ENCODE data around the gene NETO1.

The NETO1 gene

DNA sequence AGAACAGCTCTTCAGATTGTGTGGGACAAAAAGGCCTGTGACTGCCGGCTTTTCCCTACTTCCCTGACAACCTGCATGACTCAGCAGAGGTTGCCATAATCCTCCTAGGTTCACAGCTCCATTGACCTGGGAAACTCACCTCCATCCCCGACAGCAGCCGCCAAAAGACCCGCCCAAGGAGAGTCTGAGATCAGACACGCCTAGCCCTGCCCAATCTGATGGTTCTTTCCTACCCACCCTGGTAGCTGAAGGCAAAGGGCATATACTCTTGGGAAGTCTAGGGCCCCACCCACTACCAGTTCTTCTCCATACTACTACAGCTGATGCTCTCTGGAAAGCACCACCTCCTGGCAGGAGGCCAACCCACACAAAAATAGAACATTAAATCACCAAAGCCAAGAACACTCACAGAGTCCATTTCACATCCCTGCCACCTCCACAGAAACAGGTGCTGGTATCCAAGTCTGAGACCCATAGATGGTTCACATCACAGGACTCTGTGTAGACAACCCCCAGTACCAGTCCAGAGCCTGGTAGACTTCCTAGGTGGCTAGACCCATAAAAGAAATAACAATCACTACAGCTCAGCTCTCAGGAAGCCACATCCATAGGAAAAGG, 140.6 kb downstream of the NETO1 start:
- no peaks in the 10 kb centered on the region for H3K4me1 ChIP-seq (ENCODE audit: control insufficient read depth in 1 of 2, insufficient read depth in 1 of 2, low read depth in 1 of 2, low read length in 1 of 2)
- H3K36me3 ChIP-seq, result no peaks in the 10 kb centered on the region
- no peaks in the 10 kb centered on the region for H3K27me3 ChIP-seq
- no peak overlapping the region for H3K4me3 ChIP-seq (ENCODE audit: low read depth in 1 of 2, low read length in 1 of 2)
- no peaks in the 10 kb centered on the region for H3K9me3 ChIP-seq
- TF ChIP-seq CTCF (IDR thresholded peaks at IDR 0.05), result no peak
- H3K27ac ChIP-seq, result no peak overlapping the region

DNA sequence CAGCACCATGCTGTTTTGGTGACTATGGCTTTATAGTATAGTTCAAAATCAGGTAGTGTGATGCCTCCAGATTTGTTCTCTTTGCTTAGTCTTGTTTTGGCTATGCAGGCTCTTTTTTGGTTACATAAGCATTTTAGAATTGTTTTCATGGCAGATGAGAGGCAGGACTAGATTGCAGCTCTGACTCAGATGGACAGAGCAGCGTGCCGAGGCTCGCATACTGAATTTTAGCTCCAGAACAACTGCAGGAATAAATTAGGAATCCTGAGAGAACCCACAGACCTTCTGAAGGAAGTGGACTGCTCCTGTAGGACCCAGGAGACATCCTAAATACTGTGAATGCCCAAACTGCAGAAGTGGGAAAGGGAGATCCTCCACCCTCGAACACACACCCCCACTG, 141.6 kb downstream of the NETO1 start:
- no peak overlapping the region for H3K27ac ChIP-seq
- no peaks in the 10 kb centered on the region for H3K27me3 ChIP-seq

DNA sequence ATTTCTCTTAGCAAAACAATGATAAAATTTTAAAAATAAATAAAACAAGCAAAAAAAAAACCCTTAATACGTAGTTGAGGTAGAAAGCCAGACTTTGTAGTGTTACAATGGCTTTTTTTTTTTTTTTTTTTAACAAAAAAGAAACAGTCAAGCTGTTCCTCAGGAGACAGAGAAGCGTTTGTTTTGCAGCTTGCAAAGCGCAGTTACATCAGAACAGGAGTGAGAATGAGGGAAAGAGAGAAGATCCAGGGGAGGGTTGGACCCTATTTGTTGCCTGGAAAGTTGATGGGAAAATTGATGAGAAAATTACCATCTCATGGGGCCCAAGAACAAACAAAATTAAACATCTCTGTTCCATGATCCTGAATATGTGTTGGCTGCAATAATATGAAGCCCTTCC, 146.5 kb downstream of the NETO1 start:
- no peak for TF ChIP-seq CTCF (IDR thresholded peaks at IDR 0.05)
- no peaks in the 10 kb centered on the region for H3K4me1 ChIP-seq (ENCODE audit: control insufficient read depth in 1 of 2, insufficient read depth in 1 of 2, low read depth in 1 of 2, low read length in 1 of 2)
- H3K4me3 ChIP-seq (ENCODE audit: low read depth in 1 of 2, low read length in 1 of 2), result no peak overlapping the region
- H3K27me3 ChIP-seq, result no peaks in the 10 kb centered on the region
- no peak overlapping the region for H3K27ac ChIP-seq
- H3K9me3 ChIP-seq, result no peaks in the 10 kb centered on the region
- H3K36me3 ChIP-seq, result no peaks in the 10 kb centered on the region

More for the DNA sequence above, 141.6 kb downstream of the NETO1 start:
- no peak for TF ChIP-seq CTCF (IDR thresholded peaks at IDR 0.05)
- Histone ChIP-seq H3K36me3 (no peaks in the 10 kb centered on the region), H3K4me3 (ENCODE audit: low read depth in 1 of 2, low read length in 1 of 2) (no peak overlapping the region), H3K4me1 (ENCODE audit: control insufficient read depth in 1 of 2, insufficient read depth in 1 of 2, low read depth in 1 of 2, low read length in 1 of 2) (no peaks in the 10 kb centered on the region), H3K9me3 (no peaks in the 10 kb centered on the region)

- no peaks in the 10 kb centered on the region for H3K27me3 ChIP-seq
- no peaks in the 10 kb centered on the region for H3K36me3 ChIP-seq
- H3K4me1 ChIP-seq (ENCODE audit: control insufficient read depth in 1 of 2, insufficient read depth in 1 of 2, low read depth in 1 of 2, low read length in 1 of 2), result no peaks in the 10 kb centered on the region
- no peaks in the 10 kb centered on the region for H3K9me3 ChIP-seq
- H3K4me3 ChIP-seq (ENCODE audit: low read depth in 1 of 2, low read length in 1 of 2), result no peak overlapping the region
- H3K27ac ChIP-seq, result no peak overlapping the region
- no peak for TF ChIP-seq CTCF (IDR thresholded peaks at IDR 0.05)
Measured at GRCh38 chr18:72720116-72720515, 147.7 kb downstream of the NETO1 start.

DNA sequence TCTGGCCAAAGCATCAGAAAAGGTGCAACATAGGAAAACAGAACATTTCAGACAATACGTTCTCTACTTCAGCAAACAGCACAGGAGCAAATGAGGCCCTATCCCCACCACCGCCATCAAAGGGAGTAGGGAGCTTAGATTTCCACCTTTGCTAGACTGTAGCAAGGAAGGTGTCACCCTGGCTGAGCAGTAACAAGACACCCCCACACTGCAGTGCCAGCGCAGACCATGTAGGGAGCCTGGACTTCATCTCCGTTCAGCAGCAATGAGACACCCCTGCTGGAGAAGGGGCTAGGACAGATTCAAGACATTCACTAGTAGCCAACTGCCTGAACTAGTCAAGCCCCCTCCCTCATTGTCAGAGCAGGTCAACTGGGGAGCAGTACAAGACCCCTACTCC, 163.6 kb downstream of the NETO1 start:
- Histone ChIP-seq H3K9me3 (no peaks in the 10 kb centered on the region), H3K27ac (no peak overlapping the region), H3K27me3 (no peaks in the 10 kb centered on the region), H3K4me3 (ENCODE audit: low read depth in 1 of 2, low read length in 1 of 2) (no peak overlapping the region), H3K36me3 (no peaks in the 10 kb centered on the region), H3K4me1 (ENCODE audit: control insufficient read depth in 1 of 2, insufficient read depth in 1 of 2, low read depth in 1 of 2, low read length in 1 of 2) (no peaks in the 10 kb centered on the region)
- TF ChIP-seq CTCF (IDR thresholded peaks at IDR 0.05), result no peak
